ENCODE data around the gene DNAJC5.

- TF ChIP-seq CTCF (IDR thresholded peaks at IDR 0.05), result no peak
- no peak for TF ChIP-seq POLR2AphosphoS5 (IDR thresholded peaks at IDR 0.05; ENCODE audit: low read depth, low read length)
- TF ChIP-seq SIN3A (IDR thresholded peaks at IDR 0.05; ENCODE audit: borderline replicate concordance, insufficient read depth, low read depth, low read length), result no peak
These were observed 84.3 kb downstream of the DNAJC5 start for GRCh38 chr20:63979229-63979556.

All from Panc1 (cell line).